ENCODE results near the gene PTGR1.

The PTGR1 gene

DNA sequence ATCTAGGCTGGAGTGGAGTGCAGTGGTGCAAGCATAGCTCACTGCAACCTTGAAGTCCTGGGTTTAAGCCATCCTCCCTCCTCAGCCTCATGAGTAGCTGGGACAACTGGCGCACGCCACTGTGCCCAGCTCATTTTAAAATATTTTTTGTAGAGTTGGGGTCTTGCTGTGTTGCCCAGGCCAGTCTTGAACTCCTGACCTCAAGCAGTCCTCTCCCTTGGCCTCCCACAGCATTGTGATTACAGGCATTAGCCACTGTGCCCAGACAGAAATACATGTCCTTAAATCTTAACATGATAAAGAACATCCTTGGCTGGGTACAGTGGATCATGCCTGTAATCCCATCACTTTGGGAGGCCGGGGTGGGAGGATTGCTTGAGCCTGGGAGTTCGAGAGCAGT is 67.7 kb downstream of the PTGR1 start:
- no peak for DNase-seq

DNA sequence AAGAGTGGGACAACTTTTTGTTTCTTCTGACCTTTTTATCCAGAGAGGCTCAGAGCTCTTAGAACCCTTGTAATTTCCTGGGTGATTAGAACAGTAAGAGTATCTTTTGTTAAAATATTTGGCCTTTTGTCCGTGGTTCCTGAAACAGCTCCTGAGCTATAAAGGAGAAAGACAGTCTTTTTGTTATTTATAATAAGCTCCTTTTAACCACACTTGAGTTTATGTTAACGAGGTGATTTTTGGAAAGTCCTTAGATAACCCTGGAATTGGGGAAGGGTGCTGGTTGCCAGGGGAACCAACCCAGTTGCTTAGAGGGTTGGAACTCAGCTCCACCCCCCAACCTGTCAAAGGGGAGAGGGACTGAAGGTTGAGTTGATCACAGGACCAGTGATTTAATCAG is 69.7 kb downstream of the PTGR1 start:
- no peak for DNase-seq

DNA sequence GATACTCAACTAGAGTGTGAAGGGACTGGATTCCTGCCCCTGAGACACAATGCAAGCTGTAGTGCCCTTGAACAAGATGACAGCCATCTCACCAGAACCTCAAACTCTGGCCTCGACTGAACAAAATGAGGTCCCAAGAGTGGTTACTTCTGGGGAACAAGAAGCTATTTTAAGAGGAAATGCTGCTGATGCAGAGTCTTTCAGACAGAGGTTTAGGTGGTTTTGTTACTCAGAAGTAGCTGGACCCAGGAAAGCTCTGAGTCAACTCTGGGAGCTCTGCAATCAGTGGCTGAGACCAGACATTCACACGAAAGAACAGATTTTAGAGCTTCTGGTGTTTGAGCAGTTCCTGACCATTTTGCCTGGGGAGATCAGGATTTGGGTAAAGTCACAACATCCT is 72.1 kb downstream of the PTGR1 start:
- no peak for DNase-seq

- peak; percentile 69 for DNase-seq
Measured at GRCh38 chr9:111525056-111525977, 74.1 kb downstream of the PTGR1 start, which contains the start of gene ZNF483. TSS of gene ZNF483 (plus strand) at chr9:111525179. CDS start at chr9:111527396, 2,217 bp downstream.

DNA sequence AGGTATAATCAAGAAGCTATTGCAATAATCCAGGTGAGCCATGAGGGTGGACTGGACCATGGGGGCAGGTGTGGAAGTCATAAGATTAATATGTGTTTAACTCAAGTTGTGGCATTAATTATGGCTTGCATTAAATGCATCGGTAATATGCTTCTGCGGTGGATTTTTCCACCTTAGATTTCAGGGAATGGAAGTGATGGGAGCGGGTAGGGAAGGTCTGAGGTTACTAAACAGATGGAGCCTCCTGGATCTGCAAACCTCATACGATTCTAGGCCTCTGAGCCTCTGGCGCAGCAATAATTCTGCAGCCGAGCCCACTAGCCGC is 74.8 kb downstream of the PTGR1 start:
- no peak for DNase-seq

DNA sequence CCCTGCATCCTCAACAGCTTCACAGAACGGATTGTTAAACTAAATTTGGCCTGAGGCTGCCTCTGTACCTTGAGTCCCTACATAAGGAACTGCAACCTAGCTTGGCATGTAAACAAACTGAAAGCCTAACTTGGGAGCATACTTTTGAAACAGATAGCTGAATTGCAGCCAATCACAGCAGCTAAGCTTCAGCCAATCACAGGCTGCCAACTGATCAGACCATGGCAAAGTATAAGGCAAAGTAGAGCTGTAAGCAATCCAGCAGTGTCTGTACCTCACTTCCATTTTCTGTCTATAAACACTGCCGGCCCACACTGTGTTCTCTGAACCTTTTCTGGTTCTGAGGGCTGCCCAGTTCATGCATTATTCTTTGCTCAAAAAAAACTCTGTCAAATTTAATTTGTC is 83.4 kb downstream of the PTGR1 start:
- DNase-seq = no peak

DNA sequence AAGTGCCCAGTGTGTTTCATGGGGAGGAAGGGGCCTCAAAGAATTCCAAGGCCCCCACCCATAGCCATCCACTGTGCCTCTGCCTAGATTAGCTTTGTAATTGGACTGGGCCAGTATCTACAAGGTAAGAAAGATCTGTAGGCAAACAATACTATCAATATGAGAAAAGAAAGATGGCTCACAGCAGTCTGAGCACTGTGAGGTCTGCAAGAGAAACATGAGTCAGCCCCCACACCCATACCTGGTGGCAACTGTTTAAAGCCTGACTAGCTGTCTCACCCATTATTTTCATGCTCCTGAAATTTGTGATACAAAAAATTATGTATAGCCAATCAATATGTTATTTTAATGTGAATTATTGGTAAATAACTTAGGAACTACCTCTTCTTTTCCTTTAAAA is 84.5 kb downstream of the PTGR1 start:
- DNase-seq = no peak

All from suppressor macrophage treated with lipopolysaccharide for 4 hours (primary cell).